G401.6 (cell line): ENCODE data around the gene LACTBL1.
"Not testable (repeated sequence)": the region's sequence is repeated elsewhere in the genome, so short reads cannot be mapped to it uniquely, and the experiment has no call there.

ENCODE experiments used
- FAIRE-seq: peaks from 2 replicates; lab custom pipeline; 2012; peaks lifted over from hg19 to GRCh38; lab: Jason Lieb, UNC

LACTBL1 gene

DNA sequence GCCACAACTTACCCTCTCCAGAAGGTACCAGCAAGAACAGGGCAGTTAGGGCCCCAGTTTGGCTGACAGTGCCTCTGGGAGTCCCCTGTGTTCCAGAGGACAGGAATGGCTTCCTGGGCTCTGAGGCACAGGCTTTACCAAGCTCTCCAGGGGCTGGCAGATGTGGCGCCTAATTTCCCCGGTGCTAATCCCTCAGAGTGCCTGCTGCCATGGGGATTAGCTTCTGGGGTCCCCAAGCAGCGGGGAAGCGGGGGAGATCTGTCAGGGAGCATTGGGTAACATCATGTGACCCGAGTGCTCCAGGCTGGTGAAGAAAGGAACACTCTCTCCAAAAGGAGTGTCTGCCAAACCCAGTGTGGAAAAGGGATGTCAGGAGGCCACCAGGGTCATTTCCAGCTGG is at the start of gene LACTBL1:
Gene LACTBL1 (minus strand): TSS at position 107 of the 400 bp plus-strand sequence. CDS start 550 bp downstream, outside the sequence.
- no peak for FAIRE-seq

DNA sequence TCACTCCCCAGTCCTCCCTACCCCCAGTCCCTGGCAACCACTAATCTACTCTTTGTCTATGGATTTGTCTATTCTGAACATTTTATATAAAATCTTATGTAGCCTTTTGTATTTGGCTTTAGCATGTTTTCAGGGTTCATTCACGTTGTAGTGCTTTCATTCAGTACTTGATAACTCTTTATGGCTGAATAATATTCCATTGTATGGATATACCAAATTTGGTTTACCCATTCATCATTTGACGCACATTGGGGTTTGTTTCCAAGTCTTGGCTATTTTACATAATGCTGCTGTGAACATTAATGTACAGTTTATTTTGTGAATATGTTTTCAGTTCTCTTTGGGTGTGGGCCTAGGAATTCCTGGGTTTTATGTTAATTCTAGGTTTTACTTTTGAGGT is 49.2 kb upstream of the LACTBL1 start:
- FAIRE-seq: no peak

DNA sequence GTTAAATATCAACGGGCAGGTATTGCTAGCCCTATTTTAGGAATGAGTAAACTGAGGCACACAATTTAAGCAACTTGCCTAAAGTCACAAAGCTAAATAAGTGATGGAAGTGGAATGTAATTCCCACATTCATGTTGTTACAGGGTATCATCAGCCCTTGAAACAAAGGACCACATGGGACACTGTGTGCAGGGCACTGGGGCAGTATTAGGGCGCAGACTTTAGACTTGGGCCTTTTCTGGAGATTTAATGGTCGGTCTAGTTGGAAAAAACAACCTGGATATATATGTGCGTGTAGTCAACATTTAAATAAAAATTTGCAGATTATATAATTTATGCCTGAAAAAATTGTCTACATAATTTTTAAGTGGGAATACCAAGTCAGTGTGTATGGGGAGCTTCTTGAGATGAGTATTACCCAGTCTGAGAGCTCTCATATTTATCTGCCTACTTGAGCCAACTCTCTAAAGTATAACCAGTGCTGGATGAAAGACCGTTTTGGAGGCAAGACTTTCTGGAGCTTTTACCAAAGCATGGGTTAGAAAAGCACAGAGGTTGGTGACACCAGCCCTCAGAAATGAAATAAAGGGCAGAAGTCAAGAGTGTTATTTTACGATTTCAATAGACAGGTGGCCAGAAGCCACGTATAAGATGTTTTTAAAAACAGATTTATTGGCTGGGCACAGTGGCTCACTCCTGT is 48.2 kb upstream of the LACTBL1 start:
- no peak for FAIRE-seq

- FAIRE-seq: no peak
These were observed 47.4 kb upstream of the LACTBL1 start for GRCh38 chr1:23019863-23020625.

DNA sequence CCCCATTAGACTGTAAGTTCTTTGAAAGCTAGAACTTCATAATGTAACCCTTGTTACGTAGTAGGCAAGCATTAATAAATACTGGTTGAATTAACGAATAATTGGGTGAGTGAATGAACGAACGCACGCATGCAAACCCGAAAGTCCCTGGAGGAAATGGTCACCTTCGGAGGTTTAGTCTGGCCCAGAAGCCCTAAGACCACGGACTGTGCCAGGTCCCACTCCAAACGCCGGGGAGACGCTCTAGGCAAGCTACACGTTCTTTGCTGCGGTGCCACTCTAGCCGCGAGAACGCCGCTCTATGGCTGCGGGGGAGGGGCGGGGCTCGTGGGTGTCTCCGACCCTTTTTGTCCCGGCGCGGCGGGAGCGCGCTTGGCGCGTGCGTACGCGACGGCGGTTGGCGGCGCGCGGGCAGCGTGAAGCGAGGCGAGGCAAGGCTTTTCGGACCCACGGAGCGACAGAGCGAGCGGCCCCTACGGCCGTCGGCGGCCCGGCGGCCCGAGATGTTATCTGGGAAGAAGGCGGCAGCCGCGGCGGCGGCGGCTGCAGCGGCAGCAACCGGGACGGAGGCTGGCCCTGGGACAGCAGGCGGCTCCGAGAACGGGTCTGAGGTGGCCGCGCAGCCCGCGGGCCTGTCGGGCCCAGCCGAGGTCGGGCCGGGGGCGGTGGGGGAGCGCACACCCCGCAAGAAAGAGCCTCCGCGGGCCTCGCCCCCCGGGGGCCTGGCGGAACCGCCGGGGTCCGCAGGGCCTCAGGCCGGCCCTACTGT is 46.6 kb upstream of the LACTBL1 start, which contains the start of gene KDM1A:
Gene KDM1A (plus strand): TSS at position 375 of the 769 bp plus-strand sequence. CDS start 129 bp downstream, at position 504.
- FAIRE-seq: peak; percentile 89

DNA sequence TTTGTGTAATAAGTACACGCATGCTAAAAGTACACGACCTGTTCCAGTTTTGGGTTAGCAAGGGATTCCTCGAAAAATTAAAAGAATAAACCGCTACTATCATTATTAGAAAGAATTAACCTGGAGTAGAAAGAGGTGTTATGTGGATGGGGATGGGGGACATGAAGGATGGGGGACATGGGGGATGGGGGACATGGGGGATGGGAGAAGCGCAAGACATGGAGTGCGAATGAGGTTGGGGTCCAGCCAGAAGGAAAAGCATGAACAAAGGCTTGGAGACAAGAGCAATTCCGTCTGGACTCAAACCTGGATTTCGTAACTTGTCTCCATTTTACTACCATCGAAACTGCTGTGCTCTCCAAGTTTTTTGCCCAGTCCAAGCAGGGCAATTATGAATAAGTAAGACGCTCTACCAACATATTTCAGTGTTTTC is 46.0 kb upstream of the LACTBL1 start:
- FAIRE-seq: no peak

DNA sequence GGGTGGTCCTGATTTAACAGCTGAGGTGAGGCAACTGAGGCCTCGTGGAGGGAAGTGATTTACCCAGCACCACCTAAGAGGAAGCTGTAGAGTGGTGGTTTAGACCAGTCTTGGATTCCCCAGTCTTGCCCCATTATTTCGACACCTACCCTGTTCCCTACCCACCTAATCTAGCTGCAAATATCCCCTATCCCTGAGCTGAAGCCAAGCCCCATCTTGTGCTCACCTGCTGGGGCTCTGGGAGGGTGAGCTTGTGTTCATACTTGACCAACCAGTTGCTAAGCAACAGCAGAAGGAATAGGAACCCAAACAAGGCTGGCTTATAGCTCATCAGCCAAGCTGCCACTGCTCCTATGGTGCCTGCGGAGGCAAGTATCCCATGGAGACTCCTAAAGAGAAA is 41.0 kb upstream of the LACTBL1 start:
- no peak for FAIRE-seq

- FAIRE-seq: not testable (repeated sequence)
These were observed 37.4 kb upstream of the LACTBL1 start for GRCh38 chr1:23010025-23010424.

GRCh38 chr1:23008901-23009300 is 36.2 kb upstream of the LACTBL1 start:
- no peak for FAIRE-seq

- no peak for FAIRE-seq
These were observed 34.4 kb upstream of the LACTBL1 start for GRCh38 chr1:23007106-23007505.

DNA sequence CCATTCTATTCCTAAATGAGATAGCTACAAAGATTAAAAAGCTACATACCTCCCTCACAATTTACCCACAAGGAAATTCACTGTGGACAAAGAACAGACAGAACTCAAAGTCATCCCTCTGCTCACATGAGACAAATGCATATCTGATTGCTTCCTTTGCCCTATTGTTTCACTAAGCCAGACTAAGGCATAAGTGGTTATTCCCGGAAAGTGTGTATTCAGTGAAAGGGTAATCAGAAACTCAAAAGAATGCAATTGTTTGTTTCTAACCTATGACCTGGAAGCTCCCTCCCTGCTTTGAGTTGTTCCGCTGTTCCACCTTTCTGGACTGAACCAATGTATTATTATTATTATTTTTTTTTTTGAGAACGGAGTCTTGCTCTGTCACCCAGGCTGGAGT is 32.1 kb upstream of the LACTBL1 start:
- not testable (repeated sequence) for FAIRE-seq

- FAIRE-seq: no peak
These were observed 31.4 kb upstream of the LACTBL1 start for GRCh38 chr1:23004112-23004511.

DNA sequence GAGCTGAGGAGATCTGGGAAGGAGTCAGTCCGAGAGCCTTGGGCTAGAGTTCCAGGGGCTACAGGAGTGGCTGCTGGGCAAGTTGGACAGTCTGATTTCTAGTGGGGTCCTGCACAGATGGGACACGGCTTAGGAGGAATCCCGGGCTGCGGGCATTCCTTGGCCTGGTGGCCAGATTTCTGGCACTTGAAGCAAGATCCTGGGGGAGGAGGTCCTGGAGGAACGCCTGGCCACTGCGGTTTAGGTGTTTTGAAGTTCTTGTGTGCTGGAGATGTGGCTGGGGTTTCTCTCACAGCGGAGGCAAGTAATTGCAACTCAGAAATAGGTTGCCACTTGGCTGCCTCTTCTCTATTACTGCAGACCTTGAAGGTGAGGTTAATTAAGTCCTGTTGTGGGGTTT is 29.6 kb upstream of the LACTBL1 start:
- FAIRE-seq: not testable (repeated sequence)

- not testable (repeated sequence) for FAIRE-seq
These were observed 27.5 kb upstream of the LACTBL1 start for GRCh38 chr1:23000133-23000532.

GRCh38 chr1:22997528-22997927 is 24.9 kb upstream of the LACTBL1 start:
- FAIRE-seq: not testable (repeated sequence)

GRCh38 chr1:22995774-22996173 is 23.1 kb upstream of the LACTBL1 start:
- no peak for FAIRE-seq

DNA sequence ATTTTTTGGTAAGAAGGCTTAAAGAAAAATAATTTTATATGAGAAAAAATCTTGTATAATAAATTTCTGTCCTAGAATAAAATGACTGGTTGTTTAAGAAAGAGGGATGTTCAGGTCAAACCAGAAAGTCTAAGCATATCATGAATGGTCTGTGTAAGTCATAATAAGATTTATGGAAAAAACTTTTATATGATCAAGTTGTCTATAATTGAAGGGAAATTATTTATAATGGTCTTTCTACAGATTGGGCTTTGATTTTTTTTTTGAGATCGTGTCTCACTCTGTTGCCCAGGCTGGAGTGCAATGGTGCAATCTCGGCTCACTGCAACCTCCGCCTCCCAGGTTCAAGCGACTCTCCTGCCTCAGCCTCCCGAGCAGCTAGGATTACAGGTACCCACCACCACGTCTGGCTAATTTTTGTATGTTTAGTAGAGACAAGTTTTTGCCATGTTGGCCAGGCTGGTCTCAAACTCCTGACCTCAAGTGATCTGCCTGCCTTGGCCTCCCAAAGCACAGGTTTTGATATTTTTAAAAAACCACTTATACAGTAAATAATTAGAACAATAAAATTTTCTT is 20.6 kb upstream of the LACTBL1 start:
- FAIRE-seq: peak; percentile 84

DNA sequence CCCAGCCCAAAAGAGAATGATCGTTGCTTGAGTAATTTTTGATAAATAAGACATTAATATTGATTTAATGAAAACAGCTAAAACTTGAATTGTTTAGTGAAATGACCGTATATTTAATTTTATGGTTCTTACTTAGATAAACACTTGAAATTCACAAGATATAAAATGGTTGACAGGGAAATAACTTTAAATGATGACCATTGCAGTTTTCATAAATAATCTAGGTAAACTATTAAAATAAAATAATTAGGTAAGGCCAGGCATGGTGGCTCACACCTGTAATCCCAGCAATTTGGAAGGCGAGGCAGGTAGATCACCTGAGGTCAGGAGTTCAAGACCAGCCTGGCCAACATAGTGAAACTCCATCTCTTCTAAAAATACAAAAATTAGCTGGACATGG is 19.7 kb upstream of the LACTBL1 start:
- not testable (repeated sequence) for FAIRE-seq

DNA sequence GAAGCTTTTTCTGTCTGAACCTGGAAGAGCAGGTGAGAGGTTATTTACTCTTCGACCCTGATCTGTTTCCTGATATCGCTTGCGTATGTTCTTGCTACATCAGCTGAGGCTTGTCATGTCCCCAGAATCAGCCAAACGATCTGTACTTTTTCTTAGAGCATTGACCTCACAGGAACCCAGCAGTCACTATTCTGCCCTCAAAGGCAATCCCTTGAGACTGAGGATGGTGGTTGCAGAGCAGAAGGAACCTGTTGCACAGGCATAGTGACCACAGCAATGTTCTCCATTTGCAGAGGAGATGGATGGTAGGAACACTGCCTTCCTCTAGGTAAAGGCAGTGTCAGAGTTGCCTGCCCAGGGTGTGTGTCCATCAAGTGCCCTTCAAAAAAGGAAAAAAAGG is 11.3 kb upstream of the LACTBL1 start:
- no peak for FAIRE-seq

DNA sequence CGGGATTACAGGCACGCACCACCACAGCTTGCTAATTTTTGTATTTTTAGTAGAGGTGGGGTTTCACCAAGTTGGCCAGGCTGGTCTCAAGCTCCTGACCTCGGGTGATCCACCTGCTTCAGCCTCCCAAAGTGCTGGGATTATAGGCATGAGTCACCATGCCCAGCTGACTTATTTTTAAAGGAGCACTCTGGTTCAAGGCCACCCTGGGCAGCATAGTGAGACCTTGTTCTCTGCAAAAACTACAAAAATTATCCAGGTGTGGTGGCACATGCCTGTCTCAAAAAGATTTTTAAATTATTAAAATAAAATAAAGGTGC is 7.8 kb upstream of the LACTBL1 start:
- not testable (repeated sequence) for FAIRE-seq

- FAIRE-seq: no peak
These were observed 5.6 kb upstream of the LACTBL1 start for GRCh38 chr1:22978299-22978698.

- FAIRE-seq: peak; percentile 78
These were observed 4.0 kb upstream of the LACTBL1 start for GRCh38 chr1:22976461-22977243.
